MM.1S (cell line): ENCODE measurements around the gene CCDC40.

Experiments
- DNase-seq: peaks from one replicate; pipeline ENCODE4 v3.0.0-alpha.2; 2015
- H2AFZ ChIP-seq: fragments of 300-600 bp; sonication (generic); 2 replicates; pipeline ENCODE4 v1.6.0; 2016; ENCODE audit warnings: antibody characterized with exemption, low read length
- H3F3A ChIP-seq: fragments of 300-600 bp; sonication (generic); 2 replicates; pipeline ENCODE4 v1.6.1; 2016; ENCODE audit warnings: mild to moderate bottlenecking, antibody characterized with exemption, low read length, moderate library complexity, mixed read lengths; ENCODE audit not compliant: insufficient read depth
- H3K27ac ChIP-seq: fragments of 300-600 bp; sonication (generic); 2 replicates; pipeline ENCODE4 v1.5.1; 2016; ENCODE audit warnings: mild to moderate bottlenecking, low read length
- H3K27me3 ChIP-seq: fragments of 300-600 bp; sonication (generic); replicated peaks from 2 replicates; pipeline ENCODE4 v1.6.0; 2016; ENCODE audit warnings: low read length; ENCODE audit not compliant: insufficient read depth
- H3K36me3 ChIP-seq: fragments of 300-600 bp; sonication (generic); replicated peaks from 2 replicates; pipeline ENCODE4 v1.6.1; 2016; ENCODE audit warnings: mild to moderate bottlenecking, low read length, mixed read lengths; ENCODE audit not compliant: insufficient read depth
- H3K4me1 ChIP-seq: fragments of 300-600 bp; sonication (generic); 2 replicates; pipeline ENCODE4 v1.6.1; 2016; ENCODE audit warnings: low read length, mixed read lengths
- H3K4me2 ChIP-seq: fragments of 300-600 bp; sonication (generic); 2 replicates; pipeline ENCODE4 v1.6.0; 2016; ENCODE audit warnings: low read depth, low read length
- H3K4me3 ChIP-seq: fragments of 300-600 bp; sonication (generic); 2 replicates; pipeline ENCODE4 v1.5.1; 2016; ENCODE audit warnings: low read length, mixed read lengths
- H3K79me2 ChIP-seq: fragments of 300-600 bp; sonication (generic); 2 replicates; pipeline ENCODE4 v1.6.1; 2016; ENCODE audit warnings: mixed run types, low read length, mixed read lengths
- H3K9ac ChIP-seq: fragments of 300-600 bp; sonication (generic); 2 replicates; pipeline ENCODE4 v1.6.1; 2016; ENCODE audit warnings: low read length, mixed read lengths
- H3K9me2 ChIP-seq: fragments of 300-600 bp; sonication (generic); replicated peaks from 2 replicates; pipeline ENCODE4 v1.6.1; 2016; ENCODE audit warnings: mild to moderate bottlenecking, low read length, mixed read lengths; ENCODE audit not compliant: insufficient read depth
- H3K9me3 ChIP-seq: fragments of 300-600 bp; sonication (generic); replicated peaks from 2 replicates; pipeline ENCODE4 v1.6.1; 2016; ENCODE audit warnings: mild to moderate bottlenecking, low read length, mixed read lengths; ENCODE audit not compliant: insufficient read depth
- H4K20me1 ChIP-seq: fragments of 300-600 bp; sonication (generic); 2 replicates; pipeline ENCODE4 v1.6.1; 2016; ENCODE audit warnings: mild to moderate bottlenecking, low read length, moderate library complexity, mixed read lengths; ENCODE audit not compliant: insufficient read depth
- EZH2 ChIP-seq: fragments of 300-600 bp; sonication (generic); optimal IDR thresholded peaks from 2 replicates; pipeline ENCODE3; 2017; ENCODE audit warnings: low read depth, mild to moderate bottlenecking, antibody characterized with exemption, low read length, mixed read lengths
- EZH2phosphoT487 ChIP-seq: fragments of 300-600 bp; sonication (generic); IDR thresholded peaks from 2 replicates; pipeline ENCODE4 v1.6.1; 2018; ENCODE audit warnings: antibody characterized with exemption, low read length
- TF ChIP-seq, protein P1 (sequence below): fragments of 300-600 bp; sonication (generic); IDR thresholded peaks from 2 replicates; pipeline ENCODE4 v1.5.1; 2016; ENCODE audit warnings: antibody characterized with exemption, low read length, mixed read lengths

CCDC40 gene

GRCh38 chr17:79997011-79997660, 39.3 kb upstream of the CCDC40 start:
- peaks cover 97% of the 10 kb centered on the region for H3K27me3 ChIP-seq
- no peak overlapping the region for H3K4me2 ChIP-seq
- peaks cover 6% of the 10 kb centered on the region; the same call in 1 of the 2 replicates for H3F3A ChIP-seq
- TF ChIP-seq EZH2, result no peak
- no peak for TF ChIP-seq EZH2phosphoT487
- TF ChIP-seq, protein P1, sequence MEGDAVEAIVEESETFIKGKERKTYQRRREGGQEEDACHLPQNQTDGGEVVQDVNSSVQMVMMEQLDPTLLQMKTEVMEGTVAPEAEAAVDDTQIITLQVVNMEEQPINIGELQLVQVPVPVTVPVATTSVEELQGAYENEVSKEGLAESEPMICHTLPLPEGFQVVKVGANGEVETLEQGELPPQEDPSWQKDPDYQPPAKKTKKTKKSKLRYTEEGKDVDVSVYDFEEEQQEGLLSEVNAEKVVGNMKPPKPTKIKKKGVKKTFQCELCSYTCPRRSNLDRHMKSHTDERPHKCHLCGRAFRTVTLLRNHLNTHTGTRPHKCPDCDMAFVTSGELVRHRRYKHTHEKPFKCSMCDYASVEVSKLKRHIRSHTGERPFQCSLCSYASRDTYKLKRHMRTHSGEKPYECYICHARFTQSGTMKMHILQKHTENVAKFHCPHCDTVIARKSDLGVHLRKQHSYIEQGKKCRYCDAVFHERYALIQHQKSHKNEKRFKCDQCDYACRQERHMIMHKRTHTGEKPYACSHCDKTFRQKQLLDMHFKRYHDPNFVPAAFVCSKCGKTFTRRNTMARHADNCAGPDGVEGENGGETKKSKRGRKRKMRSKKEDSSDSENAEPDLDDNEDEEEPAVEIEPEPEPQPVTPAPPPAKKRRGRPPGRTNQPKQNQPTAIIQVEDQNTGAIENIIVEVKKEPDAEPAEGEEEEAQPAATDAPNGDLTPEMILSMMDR, result no peak
- no peak overlapping the region for H3K27ac ChIP-seq
- H3K36me3 ChIP-seq, result no peaks in the 10 kb centered on the region
- H3K4me3 ChIP-seq, result no peak overlapping the region
- no peaks in the 10 kb centered on the region for H3K9me3 ChIP-seq
- H3K4me1 ChIP-seq, result peaks cover 21% of the 10 kb centered on the region
- no peak for DNase-seq
- H3K9ac ChIP-seq, result no peak overlapping the region
- H4K20me1 ChIP-seq, result no peaks in the 10 kb centered on the region
- H2AFZ ChIP-seq, result no peak overlapping the region
- no peaks in the 10 kb centered on the region for H3K9me2 ChIP-seq
- H3K79me2 ChIP-seq, result no peaks in the 10 kb centered on the region

GRCh38 chr17:80000136-80000535, 36.3 kb upstream of the CCDC40 start:
- DNase-seq, result no peak
- H4K20me1 ChIP-seq, result no peaks in the 10 kb centered on the region
- H3K4me3 ChIP-seq, result no peak overlapping the region
- no peak overlapping the region for H3K9ac ChIP-seq
- H3K27me3 ChIP-seq, result peaks cover 99% of the 10 kb centered on the region
- H3F3A ChIP-seq, result no peaks in the 10 kb centered on the region
- H3K4me2 ChIP-seq, result no peak overlapping the region
- no peaks in the 10 kb centered on the region for H3K9me3 ChIP-seq
- H3K9me2 ChIP-seq, result no peaks in the 10 kb centered on the region
- H3K27ac ChIP-seq, result no peak overlapping the region
- 0 out of 2 replicates have a peak, but pooled peaks cover 3% of the 10 kb centered on the region for H3K4me1 ChIP-seq
- no peaks in the 10 kb centered on the region for H3K79me2 ChIP-seq
- TF ChIP-seq, protein P1, result no peak
- TF ChIP-seq EZH2phosphoT487, result no peak
- no peak for TF ChIP-seq EZH2
- H3K36me3 ChIP-seq, result no peaks in the 10 kb centered on the region
- H2AFZ ChIP-seq, result no peak overlapping the region

GRCh38 chr17:80000981-80001775, 35.3 kb upstream of the CCDC40 start:
- Histone ChIP-seq H3K9me2 (no peaks in the 10 kb centered on the region), H3K4me1 (0 out of 2 replicates have a peak, but pooled peaks cover 3% of the 10 kb centered on the region), H4K20me1 (no peaks in the 10 kb centered on the region), H3F3A (no peaks in the 10 kb centered on the region), H3K27me3 (peaks cover 98% of the 10 kb centered on the region), H2AFZ (no peak overlapping the region), H3K79me2 (no peaks in the 10 kb centered on the region), H3K27ac (no peak overlapping the region), H3K36me3 (no peaks in the 10 kb centered on the region), H3K9me3 (no peaks in the 10 kb centered on the region), H3K4me2 (no peak overlapping the region), H3K4me3 (no peak overlapping the region), H3K9ac (no peak overlapping the region)
- TF ChIP-seq, protein P1, result no peak
- no peak for TF ChIP-seq EZH2
- TF ChIP-seq EZH2phosphoT487, result no peak
- DNase-seq, result no peak
